HepG2 (cell line): ENCODE data around the gene CDO1. TPM values are rescaled to one million over a fixed set of nuclear protein-coding genes. Genes with fewer than 3 reads are reported as not detected.

Experiments used
- ATAC-seq: fragments of 200-7000 bp; cut with Tn5 transposase; 3 replicates; pipeline ENCODE4 v1.9.1; 2020; ENCODE audit warnings: mild to moderate bottlenecking, moderate library complexity
- BruUV-seq: library from RNA; stranded (reverse); fragments of 400-500 nt; replicated peaks from 2 replicates; lab custom pipeline; 2021; lab: Mats Ljungman, UMichigan
- CTCF ChIA-PET: fragments of 300-600 bp; formaldehyde crosslinking; extraction: SDS; loops from one replicate; lab custom pipeline; 2021; ENCODE audit warnings: low total read pairs, inconsistent platforms, low intra/inter-chr PET ratio; lab: Yijun Ruan, JAX
- POLR2A ChIA-PET: fragments of 350-600 bp; sonication (Branson Sonifier 250); formaldehyde crosslinking; loops from one replicate; lab custom pipeline; 2020; ENCODE audit warnings: antibody characterized with exemption, inconsistent platforms; lab: Yijun Ruan, JAX
- DNase-seq: peaks from one replicate; pipeline ENCODE4 v3.0.0-alpha.2; 2015; ENCODE audit warnings: low spot score
- FAIRE-seq: peaks from 3 replicates; lab custom pipeline; 2011; peaks lifted over from hg19 to GRCh38; lab: Jason Lieb, UNC
- H2AFZ ChIP-seq: one replicate; pipeline ENCODE4 v1.6.1; 2011; ENCODE audit warnings: low read length, inconsistent platforms
- H3K27ac ChIP-seq: fragments of 300-600 bp; 3 replicates; pipeline ENCODE4 v1.8.0; 2011; ENCODE audit warnings: mixed run types, mild to moderate bottlenecking, mixed read lengths, low read length, inconsistent platforms; ENCODE audit not compliant: insufficient read depth; ENCODE audit errors: extremely low read length
- H3K27me3 ChIP-seq, 2 experiments: fragments of 200-600 bp in 1 of 2; 2 replicates in 1 of 2; 3 replicates in 1 of 2; pipeline versions ENCODE4 v1.6.0 to v1.8.0; 2011; ENCODE audit warnings: low read length in 2 of 2, mild to moderate bottlenecking in 2 of 2, moderate library complexity in 2 of 2, inconsistent platforms in 1 of 2; ENCODE audit not compliant: insufficient read depth in 2 of 2, control insufficient read depth in 1 of 2
- H3K36me3 ChIP-seq, 2 experiments: fragments of 200-600 bp in 1 of 2; replicated peaks in 1 of 2; 2 replicates in 1 of 2; 3 replicates in 1 of 2; pipeline versions ENCODE4 v1.5.1 to v1.8.0; 2011; ENCODE audit warnings: low read length in 2 of 2, inconsistent platforms in 1 of 2; ENCODE audit not compliant: insufficient read depth in 2 of 2, control insufficient read depth in 1 of 2
- H3K4me1 ChIP-seq: 2 replicates; pipeline ENCODE4 v1.5.1; 2012; ENCODE audit warnings: low read length, inconsistent platforms; ENCODE audit not compliant: insufficient read depth
- H3K4me2 ChIP-seq: 2 replicates; pipeline ENCODE4 v1.6.0; 2011; ENCODE audit warnings: low read depth, low read length, inconsistent platforms
- H3K4me3 ChIP-seq, 3 experiments: fragments of 200-600 bp in 1 of 3; sonication (generic), shearing (Covaris generic) in 1 of 3; replicated peaks in 1 of 3; 2 replicates each; pipeline ENCODE4 v1.5.1; 2011 to 2016; ENCODE audit warnings: low read length in 3 of 3, inconsistent platforms in 2 of 3, low read depth in 2 of 3, mild to moderate bottlenecking in 2 of 3, control low read depth in 1 of 3, mixed read lengths in 1 of 3; ENCODE audit not compliant: insufficient read depth in 1 of 3
- H3K79me2 ChIP-seq: one replicate; pipeline ENCODE4 v1.6.1; 2011; ENCODE audit warnings: low read length, inconsistent platforms; ENCODE audit not compliant: insufficient read depth
- H3K9ac ChIP-seq: 2 replicates; pipeline ENCODE4 v1.6.0; 2011; ENCODE audit warnings: mild to moderate bottlenecking, low read depth, low read length, inconsistent platforms; ENCODE audit not compliant: insufficient read depth
- H3K9me3 ChIP-seq: 2 replicates; pipeline ENCODE4 v1.5.1; 2012; ENCODE audit warnings: mild to moderate bottlenecking, low read length
- H4K20me1 ChIP-seq: 2 replicates; pipeline ENCODE4 v1.6.0; 2011; ENCODE audit warnings: inconsistent platforms, mild to moderate bottlenecking, low read length, moderate library complexity; ENCODE audit not compliant: insufficient read depth
- DMAP1 ChIP-seq: IDR thresholded peaks from 2 replicates; pipeline ENCODE4 v1.6.1; 2016
- EP300 ChIP-seq, 3 experiments: sonication (generic) in 1 of 3; formaldehyde crosslinking in 1 of 3; IDR thresholded peaks; 2 replicates each; pipeline versions ENCODE4 v1.5.1 to v1.6.1; 2011 to 2020; ENCODE audit warnings: low read depth in 2 of 3, low read length in 2 of 3, borderline replicate concordance in 1 of 3, improper control_type of control experiment in 1 of 3, mild to moderate bottlenecking in 1 of 3, missing genetic modification reagents in 1 of 3, moderate library complexity in 1 of 3
- GFI1 ChIP-seq: sonication (generic); formaldehyde crosslinking; IDR thresholded peaks from 2 replicates; pipeline ENCODE4 v1.5.0; 2020; ENCODE audit warnings: missing genetic modification reagents, mild to moderate bottlenecking, borderline replicate concordance
- HDAC1 ChIP-seq: sonication (generic); formaldehyde crosslinking; IDR thresholded peaks from 2 replicates; pipeline ENCODE4 v1.5.1; 2020; ENCODE audit warnings: mild to moderate bottlenecking, missing genetic modification reagents
- HNF4A ChIP-seq: sonication (generic); formaldehyde crosslinking; IDR thresholded peaks from 2 replicates; pipeline ENCODE4 v1.4.0; 2020; ENCODE audit warnings: missing genetic modification reagents
- PAXIP1 ChIP-seq: sonication (generic); formaldehyde crosslinking; conservative IDR thresholded peaks from 2 replicates; pipeline ENCODE4 v1.4.0; 2020; ENCODE audit warnings: mild to moderate bottlenecking, missing genetic modification reagents, moderate library complexity
- PPARG ChIP-seq: conservative IDR thresholded peaks from 2 replicates; pipeline ENCODE4 v1.6.1; 2016; ENCODE audit warnings: missing biosample characterization, missing genetic modification reagents
- SALL1 ChIP-seq: sonication (generic); formaldehyde crosslinking; IDR thresholded peaks from 2 replicates; pipeline ENCODE4 v1.8.0; 2022; ENCODE audit warnings: mild to moderate bottlenecking, missing genetic modification reagents
- TIGD3 ChIP-seq: sonication (generic); formaldehyde crosslinking; IDR thresholded peaks from 2 replicates; pipeline ENCODE4 v1.5.1; 2020; ENCODE audit warnings: mild to moderate bottlenecking, missing genetic modification reagents, borderline replicate concordance
- ZFP37 ChIP-seq: sonication (generic); formaldehyde crosslinking; IDR thresholded peaks from 2 replicates; pipeline ENCODE4 v1.4.0; 2020; ENCODE audit warnings: missing genetic modification reagents, borderline replicate concordance
- ZMYM4 ChIP-seq: sonication (generic); formaldehyde crosslinking; IDR thresholded peaks from 2 replicates; pipeline ENCODE4 v1.8.1; 2023; ENCODE audit warnings: mild to moderate bottlenecking, missing genetic modification reagents
- WGBS: methylation state at CpG from one replicate; pipeline ENCODE4 v1.1.6; 2017; ENCODE audit warnings: low lambda C conversion rate; 5-methylcytosine and 5-hydroxymethylcytosine counted together
- in situ Hi-C: cut with HindIII; loops from 2 replicates; pipeline ENCODE4 v1.10.0; 2017; ENCODE audit warnings: low pct_unique_long_range_greater_than_20kb; ENCODE audit not compliant: extremely low pct_ligation_motif_present
- intact Hi-C: fragments of 100-400 bp; cut with micrococcal nuclease; formaldehyde crosslinking; loops from one replicate; pipeline ENCODE4 v1.10.0; 2022; ENCODE audit not compliant: unreplicated experiment
- polyA plus RNA-seq, 8 experiments: library from polyadenylated mRNA; depleted of rRNA in 3 of 8; stranded (reverse) in 7 of 8; unstranded in 1 of 8; fragments of >200 nt; fragmentation: Illumina TruSeq in 4 of 8; extraction: Trizol in 4 of 8; gene quantifications; 2 replicates each; pipeline versions ENCODE4 v1.2.1 to v1.2.3, GENCODE V29; 2011 to 2016; ENCODE audit warnings: low read depth in 4 of 8, missing spikeins in 1 of 8, mixed read lengths in 1 of 8; ENCODE audit not compliant: insufficient read depth in 1 of 8
- total RNA-seq, 5 experiments: library from RNA; depleted of rRNA; stranded (reverse); fragments of >200 nt; fragmentation: Illumina TruSeq; extraction: Trizol; gene quantifications; 2 replicates each; pipeline ENCODE4 v1.2.3, GENCODE V29; 2016; ENCODE audit warnings: low read depth in 1 of 5

Gene CDO1
- total and polyA plus RNA-seq, 2 of the 13 experiments (the other 11 are each of a cell fraction or from before 2014, with no cell fraction given) = 3.2 to 4.4 TPM

GRCh38 chr5:115796656-115797055 is 19.8 kb downstream of the CDO1 start:
- in situ Hi-C loops = no loop called here
- no peak overlapping the region for H3K9ac ChIP-seq
- TF ChIP-seq GFI1 (CRISPR knock-in tag) (peak; percentile 50; the same call in 1 of the 2 replicates), ZFP37 (no peak), ZMYM4 (CRISPR knock-in tag) (peak; percentile 62), PPARG (CRISPR knock-in tag) (0 out of 2 replicates have a peak, but pooled peaks have one; percentile 45), TIGD3 (CRISPR knock-in tag) (no peak), SALL1 (peak; percentile 43; the same call in 1 of the 2 replicates), PAXIP1 (CRISPR knock-in tag) (peak; percentile 59), DMAP1 (CRISPR knock-in tag) (no peak), EP300 (IDR thresholded peaks at IDR 0.05; ENCODE audit: low read depth in 2 of 2, low read length in 2 of 2) (peak in 1 of 2 experiments; percentile 28; a peak in 1 of 4 replicates), EP300 (CRISPR knock-in tag; IDR thresholded peaks at IDR 0.05; ENCODE audit: borderline replicate concordance) (no peak), HNF4A (CRISPR knock-in tag) (peak; percentile 44; the same call in 1 of the 2 replicates), HDAC1 (CRISPR knock-in tag) (0 out of 2 replicates have a peak, but pooled peaks have one; percentile 24)
- H3K79me2 ChIP-seq = no peaks in the 10 kb centered on the region
- intact Hi-C loops = no loop called here
- H2AFZ ChIP-seq = no peak overlapping the region
- no peak overlapping the region; a peak in 1 of 6 replicates for H3K4me3 ChIP-seq
- ChIA-PET POLR2A (no interaction called here), CTCF (no interaction called here)
- H3K4me1 ChIP-seq = peaks cover 40% of the 10 kb centered on the region
- H3K27me3 ChIP-seq = no peaks in the 10 kb centered on the region
- ATAC-seq (peak; percentile 84), DNase-seq (no peak), FAIRE-seq (no peak)
- no peaks in the 10 kb centered on the region for H4K20me1 ChIP-seq
- peak overlapping the region; percentile 61 for H3K4me2 ChIP-seq
- H3K36me3 ChIP-seq = no peaks in the 10 kb centered on the region
- H3K27ac ChIP-seq = peak overlapping the region; percentile 25
- H3K9me3 ChIP-seq = no peaks in the 10 kb centered on the region
- WGBS = 1% methylated on average over 3 of the region's 3 CpGs
- no TSS peak for BruUV-seq
